EL (cell line): Measurements from ENCODE around the gene MTFP1.
"Not testable (repeated sequence)": the region's sequence is repeated elsewhere in the genome, so short reads cannot be mapped to it uniquely, and the experiment has no call there.

ENCODE experiments used
- DNase-seq: peaks from one replicate; pipeline ENCODE4 v3.0.0-alpha.2; 2016

The MTFP1 gene

DNA sequence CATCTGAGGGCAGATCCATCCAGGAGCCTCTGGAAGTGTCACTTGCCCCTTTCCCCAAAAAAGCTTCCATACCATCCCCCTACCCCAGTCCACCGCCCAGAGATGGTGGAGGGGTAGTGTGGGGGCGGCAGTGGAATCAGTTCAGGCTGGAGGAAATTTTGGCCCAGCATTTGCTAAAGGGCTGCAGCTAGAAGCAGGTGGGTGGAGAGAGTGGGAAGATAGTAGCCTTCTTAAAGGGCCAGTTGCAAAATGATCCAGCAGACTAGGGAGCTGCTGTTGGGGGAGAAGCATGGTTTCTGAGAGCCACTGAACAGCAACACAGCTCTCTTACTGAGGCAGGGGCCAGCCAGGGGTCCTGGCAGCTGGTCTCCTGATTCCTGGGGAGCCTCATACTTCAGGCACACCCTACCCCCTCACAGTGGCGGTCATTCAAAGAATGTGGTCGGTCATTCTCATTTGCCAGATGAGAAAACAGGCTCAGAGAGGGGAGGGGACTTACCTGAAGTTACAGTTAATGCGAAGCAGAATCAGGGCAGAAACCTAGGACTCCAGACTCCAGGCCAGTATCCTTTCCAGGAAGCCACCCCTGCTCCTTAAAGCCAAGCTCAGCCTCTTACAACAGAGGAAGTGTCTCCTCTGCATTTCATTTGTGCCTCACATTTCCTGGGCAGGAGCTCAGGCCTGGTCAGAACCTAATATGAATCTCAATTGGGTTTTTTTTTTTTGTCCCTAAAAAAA is 23.4 kb upstream of the MTFP1 start:
- DNase-seq = no peak

DNA sequence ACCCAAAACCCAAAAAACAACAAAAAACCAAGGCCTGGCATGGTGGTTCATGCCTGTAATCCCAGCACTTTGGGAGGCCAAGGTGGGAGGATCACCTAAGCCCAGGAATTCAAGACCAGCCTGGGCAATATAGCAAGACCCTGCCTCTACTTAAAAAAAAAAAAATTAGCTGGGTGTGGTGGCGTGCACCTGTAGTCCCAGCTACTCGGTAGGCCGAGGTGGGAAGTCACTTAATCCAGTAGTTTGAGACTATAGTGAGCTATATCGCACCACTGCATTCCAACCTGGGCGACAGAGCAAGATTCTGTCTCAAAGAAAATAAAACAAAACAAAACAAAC is 22.8 kb upstream of the MTFP1 start:
- not testable (repeated sequence) for DNase-seq

DNA sequence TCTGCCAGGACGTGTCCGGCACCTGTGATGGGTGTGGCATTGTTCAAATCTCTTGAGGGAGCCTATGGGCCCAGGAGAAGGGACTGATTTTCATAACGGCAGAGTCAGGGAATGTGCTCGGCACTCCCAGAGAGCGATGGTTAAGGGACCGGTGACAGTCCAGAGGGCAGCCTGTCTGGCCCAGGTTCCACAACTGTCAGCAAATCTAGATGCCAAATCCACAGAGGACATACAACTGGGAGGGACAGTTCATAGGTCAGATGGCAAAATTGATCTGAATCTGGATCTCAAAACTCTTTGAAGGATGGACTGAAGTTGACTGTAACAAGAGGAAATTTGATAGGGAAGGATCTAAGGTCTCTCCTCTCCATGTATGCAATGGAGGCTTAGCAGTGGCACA is 21.3 kb upstream of the MTFP1 start:
- no peak for DNase-seq

GRCh38 chr22:30405731-30406130 is 19.8 kb upstream of the MTFP1 start:
- no peak for DNase-seq

- no peak for DNase-seq
Observed at GRCh38 chr22:30406400-30406799, 19.2 kb upstream of the MTFP1 start.

- peak; percentile 92 for DNase-seq
Observed at GRCh38 chr22:30408388-30409102, 17.0 kb upstream of the MTFP1 start.

DNA sequence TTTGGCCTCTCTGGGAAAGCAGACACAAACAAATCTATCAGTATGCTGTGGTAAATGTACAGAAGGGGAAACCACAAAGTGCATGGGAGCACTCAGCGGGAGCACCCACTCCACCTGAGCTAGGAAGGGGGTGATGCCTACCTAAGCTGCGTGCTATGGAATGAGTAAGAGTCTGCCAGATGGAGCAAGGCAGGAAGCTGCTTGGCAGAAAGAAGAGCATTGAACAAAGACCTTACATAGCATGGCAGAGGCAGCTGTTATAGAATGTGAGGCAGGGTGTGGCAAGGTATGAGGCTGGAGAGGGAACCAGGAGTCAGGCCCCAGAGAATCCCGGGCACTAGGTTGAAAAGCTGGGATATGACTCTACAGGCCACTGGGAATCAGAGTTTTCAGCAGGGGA is 13.8 kb upstream of the MTFP1 start:
- no peak for DNase-seq

DNA sequence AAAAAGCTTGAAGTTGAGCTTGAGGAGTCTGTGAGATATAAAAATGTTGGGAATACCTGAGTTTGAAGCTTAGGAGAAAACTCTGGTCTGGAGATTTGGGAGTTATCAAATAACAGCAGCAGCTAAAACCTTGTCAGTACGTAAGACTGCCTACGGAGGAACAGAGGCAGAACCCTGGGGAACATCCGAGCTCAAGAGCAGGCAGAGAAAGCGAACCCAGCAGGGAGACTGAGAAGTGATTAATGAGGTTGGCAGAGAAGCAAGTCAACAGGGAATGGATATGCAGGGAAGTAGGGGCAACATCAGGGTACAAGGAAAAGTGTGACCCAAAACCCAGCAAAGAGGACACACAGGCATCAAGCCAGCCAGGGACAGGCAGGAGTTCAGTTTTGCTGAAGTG is 12.6 kb upstream of the MTFP1 start:
- DNase-seq = no peak

GRCh38 chr22:30413745-30414524 is 11.6 kb upstream of the MTFP1 start:
- DNase-seq = no peak

- no peak for DNase-seq
Observed at GRCh38 chr22:30414525-30415047, 11.0 kb upstream of the MTFP1 start.

GRCh38 chr22:30416403-30416802 is 9.2 kb upstream of the MTFP1 start:
- DNase-seq = no peak

GRCh38 chr22:30416837-30417236 is 8.7 kb upstream of the MTFP1 start:
- DNase-seq = no peak

- peak; percentile 85 for DNase-seq
Observed at GRCh38 chr22:30420347-30421125, 5.0 kb upstream of the MTFP1 start.

- DNase-seq = no peak
Observed at GRCh38 chr22:30421695-30422480, 3.7 kb upstream of the MTFP1 start.

DNA sequence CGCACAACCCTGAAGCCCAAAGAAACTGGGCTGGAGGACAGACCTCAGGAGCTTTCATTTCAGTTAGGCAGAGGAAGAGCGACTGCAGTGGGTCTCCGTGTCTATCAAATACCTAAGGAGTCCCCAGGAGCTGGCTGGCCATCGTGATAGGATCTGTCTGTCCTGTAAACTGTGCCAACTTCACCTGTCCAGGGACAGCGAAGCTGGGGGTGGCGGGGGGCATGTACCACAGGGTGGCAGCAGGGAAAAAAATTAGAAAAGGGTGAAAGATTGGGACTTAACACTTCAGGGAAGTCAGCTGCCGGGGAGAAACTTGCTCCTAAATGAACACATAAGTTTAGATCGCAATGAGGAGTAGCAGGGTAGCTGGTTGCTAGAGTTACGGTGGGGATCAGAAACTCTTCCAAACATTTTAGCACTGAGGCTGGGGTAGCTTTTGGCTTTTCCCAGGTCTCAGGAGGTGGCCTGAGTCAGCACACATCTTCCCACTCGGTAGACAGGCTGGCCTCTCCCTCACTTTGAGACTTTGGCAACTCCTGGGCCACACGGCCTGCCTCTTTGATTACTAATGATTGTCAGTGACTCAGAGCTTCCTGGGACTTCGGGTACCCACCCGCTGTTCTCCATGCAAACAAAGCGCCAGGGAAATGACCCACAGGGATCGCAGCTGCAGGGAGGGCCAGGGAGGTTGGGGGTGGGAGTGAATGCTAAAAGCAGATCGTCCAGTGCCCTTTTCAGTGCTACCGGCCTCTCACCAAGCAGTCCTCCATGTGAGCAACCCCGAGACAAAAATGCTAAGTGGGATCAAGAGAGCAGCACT is 2.9 kb upstream of the MTFP1 start:
- peak; percentile 98 for DNase-seq

DNA sequence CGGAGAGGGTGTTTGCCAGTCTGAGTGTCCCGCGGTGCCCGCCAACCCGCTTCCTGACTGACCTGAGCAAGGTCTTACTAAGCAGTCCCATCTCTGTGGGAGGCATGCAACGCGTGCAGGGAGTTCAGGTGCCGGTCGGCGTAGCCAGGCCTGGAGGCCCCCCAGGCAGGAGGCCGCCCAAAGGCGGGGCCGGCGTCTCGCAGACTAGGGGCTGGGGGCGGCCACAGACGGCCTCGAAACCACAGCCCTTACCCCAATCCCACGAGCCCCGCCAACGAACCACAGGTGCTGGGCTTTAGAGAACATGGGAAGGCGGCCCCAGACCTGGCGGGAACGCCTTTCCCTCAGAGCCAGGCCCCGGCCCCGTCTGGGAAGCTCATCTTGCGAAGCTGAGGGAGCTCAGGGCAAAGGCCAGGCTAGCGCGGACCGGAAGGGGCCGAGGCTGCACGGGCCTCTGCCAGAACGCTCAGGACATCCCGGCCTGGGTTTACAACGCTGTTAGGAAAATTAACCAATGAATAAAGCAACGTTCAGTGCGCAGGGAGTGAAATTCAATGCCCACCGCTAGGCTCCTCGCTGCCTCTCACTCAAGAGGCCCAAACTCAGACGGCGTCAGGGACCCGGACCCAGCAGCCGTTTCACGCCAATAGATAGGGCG is 2.1 kb upstream of the MTFP1 start:
- no peak for DNase-seq

- peak; percentile 100 for DNase-seq
Observed at GRCh38 chr22:30423959-30424533, 1.5 kb upstream of the MTFP1 start.

DNA sequence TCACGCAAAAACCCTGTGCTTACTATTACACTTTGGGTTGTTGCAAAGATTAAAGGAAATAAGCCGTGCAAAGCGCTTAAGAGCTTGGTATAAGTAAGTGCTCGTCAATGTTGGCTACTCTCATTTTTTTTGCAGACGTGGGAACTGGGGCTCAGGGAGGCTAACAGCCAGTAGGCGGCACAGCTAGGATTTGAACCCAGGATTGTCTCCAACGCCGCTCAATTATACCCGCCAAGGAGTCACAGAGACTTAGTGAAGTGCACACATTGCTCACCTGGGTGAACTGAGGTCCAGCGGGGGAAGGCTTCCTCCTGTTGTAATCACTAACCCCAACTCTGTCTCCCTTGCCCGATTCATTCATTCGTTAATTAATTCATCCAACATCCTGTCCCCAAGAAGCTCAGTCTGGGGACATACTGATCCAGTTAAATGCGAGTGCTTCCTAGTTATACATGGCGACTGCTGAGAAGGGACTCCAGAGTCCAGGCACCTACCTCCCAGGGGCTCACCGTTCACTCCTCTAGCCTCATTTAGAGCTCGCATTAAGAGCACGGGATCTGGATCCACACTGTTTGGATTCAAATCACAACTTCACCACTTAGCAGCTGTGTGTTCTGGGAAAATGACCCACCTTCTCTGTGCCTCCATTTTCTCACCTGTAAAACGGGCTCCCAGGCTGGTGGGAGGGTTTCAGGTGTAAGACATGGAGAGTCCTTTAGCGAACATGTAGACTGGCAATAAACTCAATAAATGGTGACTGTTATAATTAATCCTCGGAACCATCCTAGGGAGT is 838 bp upstream of the MTFP1 start:
- no peak for DNase-seq

DNA sequence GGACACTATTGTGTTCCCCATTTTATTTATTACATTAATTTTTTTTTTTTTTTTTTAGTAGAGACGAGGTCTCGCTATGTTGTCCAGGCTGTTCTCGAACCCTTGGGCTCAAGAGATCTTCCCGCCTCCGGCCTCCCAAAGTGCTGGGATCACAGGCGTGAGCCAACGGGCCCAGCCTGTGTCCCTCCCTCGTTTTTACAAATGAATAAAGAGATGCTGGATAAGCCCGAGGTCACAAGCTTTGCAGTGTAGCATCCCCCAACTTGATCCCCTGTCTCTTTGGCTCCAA is 297 bp upstream of the MTFP1 start:
- no peak for DNase-seq
